Large intestine (tissue), 3 donors: ENCODE results near the gene MNT. TPM values are rescaled to one million over a fixed set of nuclear protein-coding genes. Genes with fewer than 3 reads are reported as not detected.

Source experiments
- DNase-seq, 2 donors: peaks; one replicate each; pipeline versions ENCODE4 v3.0.0 to v3.0.0-alpha.2; 2013
- H3K27ac ChIP-seq: one replicate; pipeline ENCODE4 v1.5.1; 2013; ENCODE audit warnings: low read length
- H3K27me3 ChIP-seq: 2 replicates; pipeline ENCODE4 v1.6.1; 2013; ENCODE audit warnings: low read length; ENCODE audit not compliant: control insufficient read depth, insufficient read depth
- H3K36me3 ChIP-seq: 2 replicates; pipeline ENCODE4 v1.6.1; 2013; ENCODE audit warnings: low read length; ENCODE audit not compliant: control insufficient read depth, insufficient read depth
- H3K4me1 ChIP-seq: one replicate; pipeline ENCODE4 v1.6.1; 2013; ENCODE audit warnings: low read length; ENCODE audit not compliant: control insufficient read depth, insufficient read depth
- H3K4me3 ChIP-seq: one replicate; pipeline ENCODE4 v1.5.1; 2013; ENCODE audit warnings: low read length
- H3K9me3 ChIP-seq: one replicate; pipeline ENCODE4 v1.6.1; 2013; ENCODE audit warnings: mild to moderate bottlenecking, low read depth, low read length, moderate library complexity; ENCODE audit not compliant: control insufficient read depth
- WGBS: methylation state at CpG from one replicate; pipeline ENCODE4 v1.1.5; 2013; ENCODE audit warnings: low lambda C conversion rate; ENCODE audit not compliant: insufficient coverage; 5-methylcytosine and 5-hydroxymethylcytosine counted together
- polyA plus RNA-seq: library from polyadenylated mRNA; unstranded; fragments of 120-200 nt; gene quantifications from one replicate; pipeline ENCODE4 v1.2.1, GENCODE V29; 2013

The MNT gene
- polyA plus RNA-seq, 1 donor, result 20.3 TPM

- Histone ChIP-seq H3K36me3 (peaks cover 46% of the 10 kb centered on the region), H3K4me1 (no peaks in the 10 kb centered on the region), H3K4me3 (no peak overlapping the region), H3K9me3 (no peaks in the 10 kb centered on the region), H3K27me3 (no peaks in the 10 kb centered on the region), H3K27ac (no peak overlapping the region)
- DNase-seq, result no peak
- WGBS, result no CpG with 5 or more reads among the region's 6 CpGs
These were observed 18.6 kb upstream of the MNT start for GRCh38 chr17:2419486-2419885.

DNA sequence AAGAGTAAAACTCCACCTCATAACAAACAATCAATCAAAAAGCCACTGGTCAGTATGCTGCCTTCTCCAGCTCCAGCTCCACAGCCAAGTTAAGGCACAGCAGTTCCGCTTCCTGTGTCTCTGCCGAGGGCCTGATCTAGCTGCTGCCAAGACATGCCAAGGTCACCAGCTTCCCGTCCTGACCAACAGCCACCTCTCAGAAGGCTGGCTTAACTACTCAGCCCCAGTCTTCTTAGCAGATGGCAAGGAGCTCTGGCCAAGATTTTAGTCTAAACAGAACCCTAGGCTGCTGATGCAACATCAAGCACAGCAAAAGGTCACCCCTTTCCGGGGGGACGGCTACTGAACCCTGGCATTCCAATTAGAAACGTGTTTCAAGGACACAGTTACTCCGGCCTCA lies 17.7 kb upstream of the MNT start:
- no peak for DNase-seq
- Histone ChIP-seq H3K27ac (no peak overlapping the region), H3K27me3 (no peaks in the 10 kb centered on the region), H3K4me1 (no peaks in the 10 kb centered on the region), H3K36me3 (peaks cover 52% of the 10 kb centered on the region), H3K9me3 (no peaks in the 10 kb centered on the region), H3K4me3 (no peak overlapping the region)
- 100% methylated on average over 1 of the region's 7 CpGs for WGBS

GRCh38 chr17:2416010-2416734 lies 15.3 kb upstream of the MNT start:
- Histone ChIP-seq H3K27ac (no peak overlapping the region), H3K9me3 (no peaks in the 10 kb centered on the region), H3K27me3 (no peaks in the 10 kb centered on the region), H3K4me1 (no peaks in the 10 kb centered on the region), H3K36me3 (peaks cover 52% of the 10 kb centered on the region), H3K4me3 (no peak overlapping the region)
- DNase-seq, result peak; percentile 78 to 83
- 96% methylated on average over 2 of the region's 19 CpGs for WGBS

- Histone ChIP-seq H3K4me3 (no peak overlapping the region), H3K36me3 (peaks cover 43% of the 10 kb centered on the region), H3K27ac (no peak overlapping the region), H3K9me3 (no peaks in the 10 kb centered on the region), H3K4me1 (no peaks in the 10 kb centered on the region), H3K27me3 (no peaks in the 10 kb centered on the region)
- no CpG with 5 or more reads among the region's 9 CpGs for WGBS
- no peak for DNase-seq
These were observed 14.2 kb upstream of the MNT start for GRCh38 chr17:2415081-2415480.

DNA sequence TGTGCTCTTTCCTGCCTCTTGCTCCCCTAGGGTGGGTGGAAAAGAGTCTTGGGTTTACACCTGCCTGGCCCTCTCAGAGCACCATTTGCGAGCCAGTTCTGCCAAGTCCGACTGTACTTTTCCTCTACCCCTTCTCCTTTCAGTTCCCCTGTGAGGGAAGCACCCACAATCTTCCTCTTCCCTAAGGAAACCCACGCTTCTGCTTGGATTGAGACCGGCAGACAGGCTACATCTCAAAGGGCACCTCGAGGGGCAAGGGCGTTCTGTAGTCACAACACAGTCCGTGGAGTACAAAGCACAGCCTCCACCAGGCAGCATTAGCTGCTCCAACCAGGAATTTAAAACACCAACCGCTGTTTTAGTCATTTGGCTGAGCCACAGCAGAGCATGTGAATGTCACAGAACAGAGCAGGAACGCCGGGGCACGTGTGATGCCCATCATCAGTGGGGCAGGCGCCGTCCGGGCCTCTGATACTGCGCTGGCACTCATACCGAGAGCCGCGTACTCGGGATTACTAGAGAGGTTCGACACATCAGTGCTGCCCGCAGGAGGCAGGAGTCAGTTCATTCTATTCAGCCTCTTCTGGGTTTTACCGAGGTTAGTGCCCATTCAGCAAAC lies 13.7 kb upstream of the MNT start:
- no peak for DNase-seq
- H3K27ac ChIP-seq, result no peak overlapping the region
- H3K9me3 ChIP-seq, result no peaks in the 10 kb centered on the region
- WGBS, result 100% methylated on average over 1 of the region's 22 CpGs
- H3K4me1 ChIP-seq, result no peaks in the 10 kb centered on the region
- peaks cover 38% of the 10 kb centered on the region for H3K36me3 ChIP-seq
- H3K4me3 ChIP-seq, result no peak overlapping the region
- no peaks in the 10 kb centered on the region for H3K27me3 ChIP-seq

DNA sequence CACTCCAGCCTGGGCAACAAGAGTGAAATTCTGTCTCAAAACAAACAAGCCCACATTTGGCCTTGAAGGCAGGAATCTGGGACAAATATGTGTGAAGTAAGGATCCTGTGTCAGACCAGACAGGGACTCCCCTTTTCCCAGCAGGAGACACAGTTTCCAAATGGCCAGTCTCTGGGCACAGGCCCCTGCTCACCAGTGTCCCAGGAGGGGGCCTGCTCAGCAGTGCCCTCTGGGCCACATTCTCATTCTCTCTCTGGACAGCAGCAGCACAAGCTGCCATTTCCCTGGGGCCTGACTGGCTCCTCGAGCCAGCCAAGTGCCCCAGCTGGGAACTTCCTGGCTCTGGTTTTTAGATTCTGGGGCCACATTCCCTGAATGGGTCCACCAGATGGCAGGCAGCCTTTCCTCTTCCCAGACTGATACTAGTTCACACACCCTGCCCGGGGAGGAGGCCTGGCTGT lies 11.7 kb upstream of the MNT start:
- Histone ChIP-seq H3K4me3 (no peak overlapping the region), H3K27ac (no peak overlapping the region), H3K4me1 (peaks cover 5% of the 10 kb centered on the region), H3K36me3 (peaks cover 23% of the 10 kb centered on the region), H3K27me3 (no peaks in the 10 kb centered on the region), H3K9me3 (no peaks in the 10 kb centered on the region)
- WGBS, result no CpG with 5 or more reads among the region's 2 CpGs
- no peak for DNase-seq

- WGBS, result no CpG with 5 or more reads among the region's 7 CpGs
- H3K27ac ChIP-seq, result no peak overlapping the region
- H3K4me3 ChIP-seq, result no peak overlapping the region
- no peak for DNase-seq
- peaks cover 19% of the 10 kb centered on the region for H3K36me3 ChIP-seq
- no peaks in the 10 kb centered on the region for H3K27me3 ChIP-seq
- peaks cover 21% of the 10 kb centered on the region for H3K4me1 ChIP-seq
- H3K9me3 ChIP-seq, result no peaks in the 10 kb centered on the region
These were observed 10.1 kb upstream of the MNT start for GRCh38 chr17:2410951-2411350.

GRCh38 chr17:2406903-2407790 lies 6.3 kb upstream of the MNT start:
- WGBS, result no CpG with 5 or more reads among the region's 15 CpGs
- peak; percentile 96 to 99 for DNase-seq
- no peaks in the 10 kb centered on the region for H3K9me3 ChIP-seq
- peaks cover 2% of the 10 kb centered on the region for H3K36me3 ChIP-seq
- peaks cover 45% of the 10 kb centered on the region for H3K4me1 ChIP-seq
- H3K4me3 ChIP-seq, result peak overlapping the region; percentile 13
- H3K27ac ChIP-seq, result peak overlapping the region; percentile 100
- no peaks in the 10 kb centered on the region for H3K27me3 ChIP-seq

- WGBS, result no CpG with 5 or more reads among the region's 8 CpGs
- Histone ChIP-seq H3K36me3 (peaks cover 2% of the 10 kb centered on the region), H3K9me3 (no peaks in the 10 kb centered on the region), H3K27me3 (no peaks in the 10 kb centered on the region), H3K27ac (peak overlapping the region; percentile 100), H3K4me1 (peaks cover 45% of the 10 kb centered on the region), H3K4me3 (peak overlapping the region; percentile 13)
- peak in 1 of 2 donors; percentile 56 for DNase-seq
These were observed 5.5 kb upstream of the MNT start for GRCh38 chr17:2406271-2406902.
